Peyer's patch (tissue), 4 donors: ENCODE data around the gene PCNX2.

ENCODE experiments used
- POLR2A ChIP-seq, 2 donors: fragments of 450-650 bp; IDR thresholded peaks; one replicate each; pipeline ENCODE4 v1.5.1; 2017; ENCODE audit warnings: antibody characterized with exemption in 2 of 2, mild to moderate bottlenecking in 2 of 2, moderate library complexity in 2 of 2
- TF ChIP-seq, protein P1 (sequence below), 6 experiments: fragments of 450-650 bp in 4 of 6; fragments of 200-600 bp in 2 of 6; sonication (generic) in 1 of 6; IDR thresholded peaks; one replicate each; pipeline ENCODE4 v1.5.1; 2017 to 2019; ENCODE audit warnings: antibody characterized with exemption in 6 of 6, mild to moderate bottlenecking in 3 of 6, moderate library complexity in 1 of 6

DNA sequence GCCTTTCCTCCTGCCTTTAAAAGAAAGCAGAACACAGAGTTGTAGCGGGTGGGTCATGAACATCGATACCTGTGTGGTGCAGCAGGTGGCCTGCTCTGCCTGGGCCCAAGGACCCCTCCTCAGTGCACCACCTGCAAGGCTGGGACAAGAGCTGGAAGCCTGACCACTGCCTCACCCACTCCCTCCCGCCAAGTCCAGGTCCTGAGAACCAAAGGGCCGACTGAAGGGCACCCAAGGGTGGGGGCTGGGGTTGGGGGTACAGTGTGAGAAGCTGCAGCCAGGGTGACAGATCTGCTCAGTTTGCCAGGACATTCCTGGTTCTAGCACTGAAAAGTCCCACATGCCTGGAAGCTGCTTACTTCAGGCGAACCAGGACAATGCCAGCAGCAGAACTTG lies 309.0 kb downstream of the PCNX2 start:
- TF ChIP-seq, protein P1, sequence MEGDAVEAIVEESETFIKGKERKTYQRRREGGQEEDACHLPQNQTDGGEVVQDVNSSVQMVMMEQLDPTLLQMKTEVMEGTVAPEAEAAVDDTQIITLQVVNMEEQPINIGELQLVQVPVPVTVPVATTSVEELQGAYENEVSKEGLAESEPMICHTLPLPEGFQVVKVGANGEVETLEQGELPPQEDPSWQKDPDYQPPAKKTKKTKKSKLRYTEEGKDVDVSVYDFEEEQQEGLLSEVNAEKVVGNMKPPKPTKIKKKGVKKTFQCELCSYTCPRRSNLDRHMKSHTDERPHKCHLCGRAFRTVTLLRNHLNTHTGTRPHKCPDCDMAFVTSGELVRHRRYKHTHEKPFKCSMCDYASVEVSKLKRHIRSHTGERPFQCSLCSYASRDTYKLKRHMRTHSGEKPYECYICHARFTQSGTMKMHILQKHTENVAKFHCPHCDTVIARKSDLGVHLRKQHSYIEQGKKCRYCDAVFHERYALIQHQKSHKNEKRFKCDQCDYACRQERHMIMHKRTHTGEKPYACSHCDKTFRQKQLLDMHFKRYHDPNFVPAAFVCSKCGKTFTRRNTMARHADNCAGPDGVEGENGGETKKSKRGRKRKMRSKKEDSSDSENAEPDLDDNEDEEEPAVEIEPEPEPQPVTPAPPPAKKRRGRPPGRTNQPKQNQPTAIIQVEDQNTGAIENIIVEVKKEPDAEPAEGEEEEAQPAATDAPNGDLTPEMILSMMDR (IDR thresholded peaks at IDR 0.05): no peak
- no peak for TF ChIP-seq POLR2A (IDR thresholded peaks at IDR 0.05)
